HEK293 (cell line): ENCODE measurements around the gene SUPT4H1.

Experiments
- CTCF ChIA-PET: fragments of 350-600 bp; formaldehyde crosslinking; extraction: SDS; loops from one replicate; lab custom pipeline; 2021; ENCODE audit warnings: antibody characterized with exemption; lab: Yijun Ruan, JAX
- POLR2A ChIA-PET: fragments of 300-600 bp; formaldehyde crosslinking; extraction: SDS; loops from one replicate; lab custom pipeline; 2020; ENCODE audit warnings: antibody characterized with exemption, inconsistent platforms; lab: Yijun Ruan, JAX
- H3K27ac ChIP-seq: fragments of 200-500 bp; sonication (Bioruptor generic); 2 replicates; pipeline ENCODE4 v1.5.1; 2014; ENCODE audit warnings: low read depth, low read length, control low read depth, inconsistent platforms; ENCODE audit errors: extremely low read depth
- H3K36me3 ChIP-seq, 2 experiments: fragments of 200-500 bp in 1 of 2; sonication (Bioruptor generic) in 1 of 2; 1 replicate in 1 of 2; 2 replicates in 1 of 2; pipeline ENCODE4 v1.5.1; 2014 to 2017; ENCODE audit warnings: inconsistent platforms in 2 of 2, low read length in 2 of 2; ENCODE audit not compliant: control insufficient read depth in 2 of 2, insufficient read depth in 1 of 2
- H3K4me1 ChIP-seq: fragments of 200-500 bp; sonication (Bioruptor generic); 2 replicates; pipeline ENCODE4 v1.5.1; 2014; ENCODE audit warnings: mild to moderate bottlenecking, low read length, inconsistent platforms; ENCODE audit not compliant: control insufficient read depth, insufficient read depth
- H3K4me3 ChIP-seq: 2 replicates; pipeline ENCODE4 v1.5.1; 2011; ENCODE audit warnings: low read depth, mild to moderate bottlenecking, control low read depth, low read length, moderate library complexity
- H3K9me3 ChIP-seq: fragments of 200-500 bp; sonication (Bioruptor generic); 2 replicates; pipeline ENCODE4 v1.5.1; 2014; ENCODE audit warnings: low read depth, low read length, inconsistent platforms; ENCODE audit not compliant: control insufficient read depth, insufficient read depth
- GLIS1 ChIP-seq: fragments of 450-650 bp; formaldehyde crosslinking; IDR thresholded peaks from 2 replicates; pipeline ENCODE4 v1.5.1; 2016; ENCODE audit warnings: missing biosample characterization, missing genetic modification characterization
- GLIS2 ChIP-seq: fragments of 450-650 bp; formaldehyde crosslinking; IDR thresholded peaks from 2 replicates; pipeline ENCODE4 v1.5.1; 2016; ENCODE audit warnings: missing biosample characterization, missing genetic modification characterization
- REST ChIP-seq: fragments of 450-650 bp; formaldehyde crosslinking; IDR thresholded peaks from 2 replicates; pipeline ENCODE4 v1.5.1; 2016; ENCODE audit warnings: missing biosample characterization, missing genetic modification characterization
- ZBTB21 ChIP-seq: fragments of 450-650 bp; formaldehyde crosslinking; IDR thresholded peaks from 2 replicates; pipeline ENCODE4 v1.5.1; 2017; ENCODE audit warnings: missing biosample characterization, missing genetic modification characterization
- ZNF175 ChIP-seq: fragments of 450-650 bp; formaldehyde crosslinking; IDR thresholded peaks from 2 replicates; pipeline ENCODE4 v1.5.1; 2016; ENCODE audit warnings: missing biosample characterization, missing genetic modification characterization
- ZNF221 ChIP-seq: fragments of 450-650 bp; formaldehyde crosslinking; IDR thresholded peaks from 2 replicates; pipeline ENCODE4 v1.5.1; 2017; ENCODE audit warnings: missing biosample characterization, missing genetic modification characterization, borderline replicate concordance
- ZNF426 ChIP-seq: fragments of 450-650 bp; formaldehyde crosslinking; IDR thresholded peaks from 2 replicates; pipeline ENCODE4 v1.5.1; 2017; ENCODE audit warnings: missing biosample characterization, missing genetic modification characterization, mild to moderate bottlenecking, inconsistent platforms, moderate library complexity
- ZNF501 ChIP-seq: fragments of 450-650 bp; formaldehyde crosslinking; IDR thresholded peaks from 2 replicates; pipeline ENCODE4 v1.5.1; 2016; ENCODE audit warnings: missing biosample characterization, missing genetic modification characterization
- ZNF529 ChIP-seq: fragments of 450-650 bp; formaldehyde crosslinking; IDR thresholded peaks from 2 replicates; pipeline ENCODE4 v1.5.1; 2017; ENCODE audit warnings: missing genetic modification characterization, missing biosample characterization; ENCODE audit not compliant: insufficient replicate concordance
- ZNF600 ChIP-seq: fragments of 450-650 bp; formaldehyde crosslinking; IDR thresholded peaks from 2 replicates; pipeline ENCODE4 v1.5.1; 2016; ENCODE audit warnings: missing biosample characterization, missing genetic modification characterization
- ZNF623 ChIP-seq: fragments of 450-650 bp; formaldehyde crosslinking; IDR thresholded peaks from 2 replicates; pipeline ENCODE4 v1.5.1; 2016; ENCODE audit warnings: missing biosample characterization, missing genetic modification characterization
- ZNF654 ChIP-seq: fragments of 450-650 bp; formaldehyde crosslinking; IDR thresholded peaks from 2 replicates; pipeline ENCODE4 v1.5.1; 2016; ENCODE audit warnings: low read depth, missing biosample characterization, missing genetic modification characterization
- ZNF660 ChIP-seq: fragments of 450-650 bp; IDR thresholded peaks from 2 replicates; pipeline ENCODE4 v1.5.1; 2018; ENCODE audit warnings: missing biosample characterization, mild to moderate bottlenecking, missing genetic modification characterization
- ZNF677 ChIP-seq: fragments of 450-650 bp; IDR thresholded peaks from 2 replicates; pipeline ENCODE4 v1.5.0; 2018; ENCODE audit warnings: missing biosample characterization, mild to moderate bottlenecking, missing genetic modification characterization, moderate library complexity
- ZNF843 ChIP-seq: fragments of 450-650 bp; formaldehyde crosslinking; IDR thresholded peaks from 2 replicates; pipeline ENCODE4 v1.5.1; 2016; ENCODE audit warnings: missing biosample characterization, missing genetic modification characterization
- ZSCAN5A ChIP-seq: fragments of 450-650 bp; formaldehyde crosslinking; IDR thresholded peaks from 2 replicates; pipeline ENCODE4 v1.5.1; 2016; ENCODE audit warnings: missing biosample characterization, missing genetic modification characterization

SUPT4H1 gene

DNA sequence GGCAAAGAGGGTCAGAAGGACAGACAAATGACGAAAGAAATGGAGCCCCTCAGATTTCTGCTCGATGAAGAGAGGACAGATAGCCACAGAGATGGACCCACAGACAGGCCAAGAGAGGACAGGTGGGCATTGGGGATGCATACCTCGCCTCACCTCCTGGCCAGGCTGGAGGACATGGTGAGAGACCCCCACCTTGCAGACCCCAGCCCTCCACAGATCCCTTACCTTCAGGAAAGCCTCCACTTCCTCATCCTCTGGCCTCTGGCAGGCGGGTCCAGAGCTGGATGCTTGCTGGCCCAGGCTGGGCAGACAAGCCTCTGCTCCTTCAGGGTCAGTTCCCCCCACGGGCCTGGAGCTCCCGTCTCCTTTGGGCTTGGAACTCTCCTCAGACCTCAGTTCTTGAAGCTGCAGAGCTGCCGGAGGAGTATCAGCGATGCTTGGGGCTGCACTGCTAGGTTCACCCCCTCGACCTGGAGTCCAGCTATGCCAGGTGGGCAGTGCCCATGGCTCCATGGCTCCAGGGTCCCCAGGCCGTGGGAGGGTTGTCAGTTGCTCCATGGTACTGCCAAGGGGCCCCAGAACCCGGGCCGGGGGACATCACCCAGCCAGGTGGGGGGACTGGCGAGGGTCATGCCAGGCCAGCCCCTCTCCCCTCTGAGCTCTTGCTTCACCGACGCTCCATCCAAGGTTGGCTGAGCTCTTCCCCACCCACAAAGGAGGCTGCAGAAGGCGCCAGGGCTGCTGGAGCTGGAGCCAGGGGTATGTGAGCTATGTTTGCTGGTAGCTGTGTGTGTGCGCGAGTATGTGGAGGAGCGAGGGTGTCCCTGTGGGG lies 24.4 kb downstream of the SUPT4H1 start (continued):
- TF ChIP-seq ZSCAN5A = no peak
- no peak for TF ChIP-seq ZBTB21 (tag by site-specific recombination)
- TF ChIP-seq ZNF221 = no peak
- no peak for TF ChIP-seq ZNF501 (tag by site-specific recombination)
- no peak for TF ChIP-seq ZNF175 (tag by site-specific recombination)
- TF ChIP-seq ZNF654 (tag by site-specific recombination) = no peak
- TF ChIP-seq ZNF529 (tag by site-specific recombination) = no peak
- no peak for TF ChIP-seq ZNF677
- TF ChIP-seq, all 188 proteins: peak for 0

DNA sequence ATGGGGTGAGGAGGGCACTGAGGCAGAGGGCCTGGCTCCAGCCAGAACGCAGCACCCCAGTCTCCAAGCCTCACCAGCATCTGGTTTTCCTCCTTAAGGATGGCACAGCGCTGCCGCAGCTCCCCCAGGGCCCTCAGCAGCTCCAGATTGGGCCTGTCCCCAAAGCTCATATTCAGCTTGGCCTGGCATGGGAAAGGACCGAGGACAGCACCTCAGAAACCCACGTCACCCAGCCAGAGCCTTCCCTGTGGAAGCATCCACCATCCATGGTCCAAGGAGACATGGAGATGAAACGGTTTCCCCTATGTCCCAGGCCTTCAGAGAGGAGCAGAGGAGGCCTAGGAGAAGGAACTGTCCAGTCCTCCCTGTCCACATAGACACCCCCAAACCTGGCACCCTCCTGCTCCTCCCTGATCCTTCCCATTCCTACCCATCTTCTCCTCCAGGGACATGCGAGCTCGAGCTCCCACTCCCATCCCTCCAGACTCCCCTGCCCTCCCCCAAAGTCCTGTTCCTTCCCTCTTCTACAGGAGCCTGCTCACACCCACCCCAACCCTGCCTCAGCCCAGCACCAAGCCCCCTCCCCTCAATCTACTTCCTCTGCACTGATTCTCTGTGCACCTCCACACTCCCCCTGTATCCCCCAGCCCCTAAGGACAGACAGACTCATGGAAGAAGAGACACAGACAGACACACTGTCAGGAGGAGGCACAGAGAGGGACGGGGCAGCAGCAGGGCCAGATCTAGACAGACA lies 25.2 kb downstream of the SUPT4H1 start:
- no peak overlapping the region for H3K4me3 ChIP-seq
- CTCF ChIA-PET = interaction anchor here (0.7 to 2.4 kb wide), 3 partner anchors 10 to 121 kb away, joined by 3 to 15 read pairs (median 4); no protein-coding TSS in a partner anchor
- H3K36me3 ChIP-seq = no peaks in the 10 kb centered on the region
- H3K27ac ChIP-seq = no peak overlapping the region
- peak; percentile 60; the same call in 1 of the 2 replicates for TF ChIP-seq REST (tag by site-specific recombination)
- no peak for TF ChIP-seq ZNF623 (tag by site-specific recombination)
- TF ChIP-seq, all 188 proteins: peak for 1
- Histone ChIP-seq H3K4me1 (no peaks in the 10 kb centered on the region), H3K9me3 (no peaks in the 10 kb centered on the region)
- POLR2A ChIA-PET = interaction anchor here (0.9 to 5.2 kb wide), 4 partner anchors 9 to 26 kb away, joined by 5 to 30 read pairs (median 6); partner anchors contain the start of gene SUPT4H1

GRCh38 chr17:58325976-58326468 lies 26.0 kb downstream of the SUPT4H1 start:
- H3K27ac ChIP-seq = no peak overlapping the region
- CTCF ChIA-PET = interaction anchor here (0.7 to 2.4 kb wide), 2 partner anchors 9 to 10 kb away, joined by 3 to 15 read pairs; no protein-coding TSS in a partner anchor
- POLR2A ChIA-PET = interaction anchor here (1.1 to 5.2 kb wide), 2 partner anchors 26 to 91 kb away, joined by 3 to 30 read pairs; partner anchors contain the start of genes RNF43 and SUPT4H1
- no peak overlapping the region for H3K4me3 ChIP-seq
- peak; percentile 75 for TF ChIP-seq GLIS1 (tag by site-specific recombination)
- TF ChIP-seq ZNF600 (tag by site-specific recombination) = peak; percentile 79
- TF ChIP-seq GLIS2 (tag by site-specific recombination) = 0 out of 2 replicates have a peak, but pooled peaks have one; percentile 33
- TF ChIP-seq ZNF843 = no peak
- peak; percentile 57 for TF ChIP-seq REST (tag by site-specific recombination)
- TF ChIP-seq ZNF660 = no peak
- no peak for TF ChIP-seq ZNF426 (tag by site-specific recombination)
- H3K4me1 ChIP-seq = no peaks in the 10 kb centered on the region
- H3K36me3 ChIP-seq = no peaks in the 10 kb centered on the region
- H3K9me3 ChIP-seq = no peaks in the 10 kb centered on the region
